Stomach (tissue), 4 donors: ENCODE data around the gene MEGF6.

Experiments used
- EP300 ChIP-seq: sonication (generic); formaldehyde crosslinking; IDR thresholded peaks from one replicate; pipeline ENCODE4 v1.6.1; 2017; ENCODE audit warnings: antibody characterized with exemption
- POLR2A ChIP-seq, 4 donors: fragments of 450-650 bp; IDR thresholded peaks; one replicate each; pipeline ENCODE4 v1.6.1; 2016; ENCODE audit warnings: antibody characterized with exemption in 4 of 4, control low read depth in 2 of 4, mild to moderate bottlenecking in 1 of 4, moderate library complexity in 1 of 4
- POLR2AphosphoS5 ChIP-seq, 3 donors: sonication (generic); formaldehyde crosslinking; IDR thresholded peaks; one replicate each; pipeline ENCODE4 v1.6.1; 2016; ENCODE audit warnings: antibody characterized with exemption in 3 of 3
- TF ChIP-seq, protein P1 (sequence below), 7 experiments: fragments of 450-650 bp in 4 of 7; fragments of 200-600 bp in 3 of 7; sonication (generic) in 3 of 7; IDR thresholded peaks; one replicate each; pipeline ENCODE4 v1.5.1; 2016 to 2019; ENCODE audit warnings: antibody characterized with exemption in 7 of 7, control low read depth in 2 of 7, mild to moderate bottlenecking in 1 of 7

DNA sequence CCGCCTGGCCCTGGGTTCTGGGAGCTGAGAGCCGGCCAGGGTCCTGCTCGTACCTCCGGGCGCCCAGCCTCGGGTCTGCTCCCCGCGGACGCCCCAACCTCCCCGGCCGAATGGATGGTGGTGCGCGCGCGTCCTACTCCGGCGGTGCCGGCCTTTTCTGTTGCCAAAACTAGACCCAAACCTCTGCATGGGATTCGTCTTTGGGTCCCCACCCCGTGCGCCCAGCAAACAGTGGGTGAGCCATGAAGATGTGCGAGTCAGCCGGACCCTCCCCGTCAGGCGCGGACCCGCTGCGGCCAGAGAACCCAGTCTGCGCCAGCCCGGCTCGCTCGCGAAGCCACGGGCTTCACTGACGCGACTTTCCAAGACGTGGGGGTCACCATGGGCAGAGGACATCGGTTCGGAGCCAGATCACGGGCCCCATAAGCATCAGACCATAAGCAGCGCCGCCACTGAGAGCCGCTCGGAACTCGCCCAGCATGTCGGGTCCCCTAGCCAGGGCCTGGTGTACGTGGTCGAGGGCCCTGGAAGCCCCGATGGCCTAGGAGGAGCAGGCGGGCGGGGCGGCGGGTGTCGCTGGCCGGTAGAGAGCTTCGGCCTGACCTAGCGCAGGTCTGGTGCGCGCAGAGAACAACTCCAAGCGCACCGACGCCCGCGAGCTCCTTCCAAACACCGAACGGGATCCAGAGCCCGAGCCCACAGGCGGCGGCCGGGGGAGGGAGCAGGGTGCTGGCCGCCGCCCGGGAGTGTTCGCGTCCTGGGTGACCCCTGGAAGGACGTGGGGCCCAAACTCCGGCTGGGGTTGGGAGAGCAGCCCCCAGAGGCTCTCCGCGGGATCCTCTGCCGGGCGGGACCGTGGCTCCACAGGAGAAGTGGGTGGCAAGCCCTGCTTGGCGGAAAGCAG is 40.0 kb upstream of the MEGF6 start:
- TF ChIP-seq EP300: no peak
- TF ChIP-seq POLR2AphosphoS5 (IDR thresholded peaks at IDR 0.05): no peak
- no peak for TF ChIP-seq POLR2A (IDR thresholded peaks at IDR 0.05)
- TF ChIP-seq, protein P1, sequence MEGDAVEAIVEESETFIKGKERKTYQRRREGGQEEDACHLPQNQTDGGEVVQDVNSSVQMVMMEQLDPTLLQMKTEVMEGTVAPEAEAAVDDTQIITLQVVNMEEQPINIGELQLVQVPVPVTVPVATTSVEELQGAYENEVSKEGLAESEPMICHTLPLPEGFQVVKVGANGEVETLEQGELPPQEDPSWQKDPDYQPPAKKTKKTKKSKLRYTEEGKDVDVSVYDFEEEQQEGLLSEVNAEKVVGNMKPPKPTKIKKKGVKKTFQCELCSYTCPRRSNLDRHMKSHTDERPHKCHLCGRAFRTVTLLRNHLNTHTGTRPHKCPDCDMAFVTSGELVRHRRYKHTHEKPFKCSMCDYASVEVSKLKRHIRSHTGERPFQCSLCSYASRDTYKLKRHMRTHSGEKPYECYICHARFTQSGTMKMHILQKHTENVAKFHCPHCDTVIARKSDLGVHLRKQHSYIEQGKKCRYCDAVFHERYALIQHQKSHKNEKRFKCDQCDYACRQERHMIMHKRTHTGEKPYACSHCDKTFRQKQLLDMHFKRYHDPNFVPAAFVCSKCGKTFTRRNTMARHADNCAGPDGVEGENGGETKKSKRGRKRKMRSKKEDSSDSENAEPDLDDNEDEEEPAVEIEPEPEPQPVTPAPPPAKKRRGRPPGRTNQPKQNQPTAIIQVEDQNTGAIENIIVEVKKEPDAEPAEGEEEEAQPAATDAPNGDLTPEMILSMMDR (IDR thresholded peaks at IDR 0.05): no peak
